HCT116 (cell line): ENCODE measurements around the gene PRSS27. TPM values are rescaled to one million over a fixed set of nuclear protein-coding genes. Genes with fewer than 3 reads are reported as not detected.

ENCODE experiments used
- ATAC-seq: fragments of 200-7000 bp; cut with Tn5 transposase; 2 replicates; pipeline ENCODE4 v1.9.1; 2020; ENCODE audit warnings: mild to moderate bottlenecking, moderate library complexity
- BruUV-seq: library from RNA; stranded (reverse); fragments of 400-500 nt; replicated peaks from 2 replicates; lab custom pipeline; 2021; lab: Mats Ljungman, UMichigan
- CTCF ChIA-PET: fragments of 300-600 bp; sonication (Branson Sonifier 250); formaldehyde crosslinking; loops from one replicate; lab custom pipeline; 2021; ENCODE audit warnings: antibody characterized with exemption; lab: Charles Lee
- POLR2A ChIA-PET: fragments of 300-600, 350-600 bp; sonication (Branson Sonifier 250); formaldehyde crosslinking; loops from one replicate; lab custom pipeline; 2021; ENCODE audit warnings: antibody characterized with exemption; lab: Charles Lee
- RAD21 ChIA-PET, 2 experiments: fragments of 300-600 bp; sonication (Branson Sonifier 250); formaldehyde crosslinking; loops; one replicate each; lab custom pipeline; 2023; ENCODE audit warnings: low total read pairs in 2 of 2; ENCODE audit not compliant: uncharacterized antibody in 2 of 2, unreplicated experiment in 2 of 2, low non-redundant PET in 1 of 2; lab: Charles Lee
- DNase-seq: peaks from one replicate; pipeline ENCODE4 v3.0.0-alpha.2; 2010; ENCODE audit warnings: low read depth, low spot score
- H2AFZ ChIP-seq: fragments of 200-600 bp; shearing (Covaris generic), sonication (generic); 2 replicates; pipeline ENCODE4 v1.6.1; 2017; ENCODE audit warnings: low read depth, mixed run types, mixed read lengths, antibody characterized with exemption, low read length; ENCODE audit not compliant: poor library complexity, severe bottlenecking
- H3K27ac ChIP-seq: 2 replicates; pipeline ENCODE4 v1.5.1; 2012; ENCODE audit warnings: low read depth, low read length
- H3K27me3 ChIP-seq: fragments of 200-600 bp; sonication (generic); 2 replicates; pipeline ENCODE4 v1.6.1; 2016; ENCODE audit warnings: mixed run types, low read length, mixed read lengths; ENCODE audit not compliant: insufficient read depth
- H3K36me3 ChIP-seq, 2 experiments: fragments of 200-500 bp in 1 of 2; fragments of 200-600 bp in 1 of 2; sonication (Bioruptor generic) in 1 of 2; sonication (generic) in 1 of 2; 2 replicates each; pipeline versions ENCODE4 v1.5.1 to v1.6.1; 2014 to 2016; ENCODE audit warnings: low read length in 2 of 2, inconsistent platforms in 1 of 2, mixed read lengths in 1 of 2, mixed run types in 1 of 2; ENCODE audit not compliant: insufficient read depth in 2 of 2, control insufficient read depth in 1 of 2
- H3K4me1 ChIP-seq, 2 experiments: fragments of 200-600 bp in 1 of 2; sonication (generic) in 1 of 2; 2 replicates each; pipeline versions ENCODE4 v1.5.1 to v1.6.1; 2012 to 2017; ENCODE audit warnings: low read length in 2 of 2, inconsistent platforms in 1 of 2, mild to moderate bottlenecking in 1 of 2, mixed read lengths in 1 of 2, mixed run types in 1 of 2, moderate library complexity in 1 of 2; ENCODE audit not compliant: insufficient read depth in 2 of 2, control insufficient read depth in 1 of 2
- H3K4me2 ChIP-seq: fragments of 200-600 bp; sonication (generic); 2 replicates; pipeline ENCODE4 v1.6.1; 2017; ENCODE audit warnings: mixed run types, low read length, mixed read lengths
- H3K4me3 ChIP-seq, 2 experiments: fragments of 200-600 bp in 1 of 2; sonication (generic) in 1 of 2; replicated peaks in 1 of 2; 2 replicates each; pipeline ENCODE4 v1.5.1; 2011 to 2016; ENCODE audit warnings: low read length in 2 of 2, control low read depth in 1 of 2, low read depth in 1 of 2, mild to moderate bottlenecking in 1 of 2, mixed read lengths in 1 of 2, mixed run types in 1 of 2
- H3K79me2 ChIP-seq: fragments of 200-600 bp; sonication (generic); 2 replicates; pipeline ENCODE4 v1.6.1; 2017; ENCODE audit warnings: mild to moderate bottlenecking, mixed run types, low read length, moderate library complexity, mixed read lengths; ENCODE audit not compliant: insufficient read depth
- H3K9ac ChIP-seq: fragments of 200-600 bp; sonication (generic); 2 replicates; pipeline ENCODE4 v1.6.1; 2016; ENCODE audit warnings: low read length, mixed read lengths
- H3K9me2 ChIP-seq: fragments of 200-600 bp; sonication (generic), shearing (Covaris generic); 2 replicates; pipeline ENCODE4 v1.6.1; 2017; ENCODE audit warnings: mixed run types, mild to moderate bottlenecking, moderate library complexity; ENCODE audit not compliant: insufficient read depth
- H3K9me3 ChIP-seq, 2 experiments: fragments of 200-500 bp in 1 of 2; fragments of 200-600 bp in 1 of 2; sonication (Bioruptor generic) in 1 of 2; sonication (generic) in 1 of 2; 2 replicates each; pipeline ENCODE4 v1.6.1; 2014 to 2017; ENCODE audit warnings: low read length in 2 of 2, mixed read lengths in 2 of 2, inconsistent platforms in 1 of 2, low read depth in 1 of 2, mild to moderate bottlenecking in 1 of 2, mixed run types in 1 of 2, moderate library complexity in 1 of 2; ENCODE audit not compliant: control insufficient read depth in 1 of 2, insufficient read depth in 1 of 2
- H4K20me1 ChIP-seq: fragments of 200-600 bp; sonication (generic), shearing (Covaris generic); 2 replicates; pipeline ENCODE4 v1.6.1; 2017; ENCODE audit warnings: mixed run types, mild to moderate bottlenecking, moderate library complexity; ENCODE audit not compliant: insufficient read depth
- CBX3 ChIP-seq: IDR thresholded peaks from 2 replicates; pipeline ENCODE4 v1.6.1; 2012; ENCODE audit warnings: low read depth
- EGR1 ChIP-seq: IDR thresholded peaks from 2 replicates; pipeline ENCODE4 v1.6.1; 2012; ENCODE audit warnings: low read depth
- ELF1 ChIP-seq: IDR thresholded peaks from 2 replicates; pipeline ENCODE4 v1.6.1; 2012; ENCODE audit warnings: low read depth, borderline replicate concordance
- EZH2phosphoT487 ChIP-seq: fragments of 200-600 bp; IDR thresholded peaks from 2 replicates; pipeline ENCODE4 v1.6.1; 2018; ENCODE audit warnings: antibody characterized with exemption, borderline replicate concordance
- JUND ChIP-seq: IDR thresholded peaks from 2 replicates; pipeline ENCODE4 v1.6.1; 2012
- POLR2A ChIP-seq: IDR thresholded peaks from 2 replicates; pipeline ENCODE4 v1.7.0; 2011; ENCODE audit warnings: borderline replicate concordance; ENCODE audit not compliant: insufficient read depth, insufficient read length; ENCODE audit errors: extremely low read depth
- SIN3A ChIP-seq: IDR thresholded peaks from 2 replicates; pipeline ENCODE4 v1.6.1; 2012; ENCODE audit warnings: low read depth
- TCF7L2 ChIP-seq: IDR thresholded peaks from 2 replicates; pipeline ENCODE4 v1.7.0; 2011; ENCODE audit warnings: borderline replicate concordance, inconsistent platforms; ENCODE audit not compliant: insufficient read depth, insufficient read length; ENCODE audit errors: extremely low read depth
- ZNF274 ChIP-seq: fragments of 200-500 bp; sonication (Bioruptor generic); IDR thresholded peaks from 2 replicates; pipeline ENCODE4 v1.6.1; 2014; ENCODE audit warnings: mild to moderate bottlenecking, low read depth, low read length, inconsistent platforms
- intact Hi-C: fragments of 100-400 bp; cut with micrococcal nuclease; formaldehyde crosslinking; loops from 2 replicates; pipeline ENCODE4 v1.10.0; 2022
- total RNA-seq: library from RNA; stranded (reverse); gene quantifications from one replicate; pipeline ENCODE4 v1.2.1, GENCODE V29; 2021; ENCODE audit not compliant: unreplicated experiment
- TF ChIP-seq, protein P1 (sequence below), 3 experiments: fragments of 200-600 bp in 1 of 3; sonication (generic) in 1 of 3; IDR thresholded peaks in 2 of 3; conservative IDR thresholded peaks in 1 of 3; 2 replicates each; pipeline ENCODE4 v1.5.1; 2012 to 2017; ENCODE audit warnings: low read depth in 2 of 3, low read length in 2 of 3, antibody characterized with exemption in 1 of 3, borderline replicate concordance in 1 of 3, control low read depth in 1 of 3, mild to moderate bottlenecking in 1 of 3, mixed read lengths in 1 of 3, mixed run types in 1 of 3, moderate library complexity in 1 of 3; ENCODE audit not compliant: insufficient read depth in 1 of 3
- TF ChIP-seq, protein P2 (sequence below): IDR thresholded peaks from 2 replicates; pipeline ENCODE4 v1.6.1; 2012; ENCODE audit warnings: low read depth
- TF ChIP-seq, protein P3 (sequence below): IDR thresholded peaks from 2 replicates; pipeline ENCODE4 v1.6.1; 2012

PRSS27 gene
- total RNA-seq, 1 experiment from 2014 or later: 3.3 TPM

DNA sequence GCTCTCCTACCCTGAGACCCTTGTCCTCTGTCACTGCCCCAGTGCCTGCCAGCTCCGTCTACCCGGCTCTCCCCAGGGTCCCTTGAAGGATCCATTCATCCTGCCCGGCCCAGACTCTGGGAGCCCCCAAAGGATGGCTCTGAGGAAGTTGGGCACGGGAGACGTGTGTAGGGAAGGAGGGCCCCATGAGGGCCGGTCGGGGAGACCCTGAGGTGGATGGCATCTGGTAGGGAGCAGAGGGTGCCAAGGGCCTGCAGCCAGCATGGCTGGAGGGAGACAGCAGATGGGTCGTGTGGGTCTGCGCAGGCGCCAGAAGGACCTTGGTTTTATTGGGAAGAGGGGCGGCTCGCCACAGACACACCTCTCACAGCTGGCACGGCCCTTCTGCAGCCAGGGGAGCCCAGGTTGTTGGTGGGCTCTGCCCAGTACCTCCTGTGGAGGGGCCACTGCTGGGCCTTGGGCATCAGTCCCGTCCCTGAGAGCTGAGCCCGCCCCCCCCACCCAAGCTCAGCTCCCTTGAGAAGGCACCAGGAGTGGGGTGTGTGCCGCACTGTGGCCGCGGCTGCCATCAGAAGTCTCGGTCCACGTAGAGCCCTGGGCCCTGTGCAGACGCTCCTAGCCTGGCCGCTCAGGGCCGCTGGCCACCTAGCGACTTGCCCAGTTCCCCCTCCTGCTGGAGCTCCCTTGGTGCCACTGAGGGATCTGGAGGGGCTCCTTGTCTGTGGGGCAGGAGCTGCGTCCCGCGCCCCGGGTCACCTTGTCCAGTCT, 21.7 kb downstream of the PRSS27 start (continued):
- TF ChIP-seq, protein P1, sequence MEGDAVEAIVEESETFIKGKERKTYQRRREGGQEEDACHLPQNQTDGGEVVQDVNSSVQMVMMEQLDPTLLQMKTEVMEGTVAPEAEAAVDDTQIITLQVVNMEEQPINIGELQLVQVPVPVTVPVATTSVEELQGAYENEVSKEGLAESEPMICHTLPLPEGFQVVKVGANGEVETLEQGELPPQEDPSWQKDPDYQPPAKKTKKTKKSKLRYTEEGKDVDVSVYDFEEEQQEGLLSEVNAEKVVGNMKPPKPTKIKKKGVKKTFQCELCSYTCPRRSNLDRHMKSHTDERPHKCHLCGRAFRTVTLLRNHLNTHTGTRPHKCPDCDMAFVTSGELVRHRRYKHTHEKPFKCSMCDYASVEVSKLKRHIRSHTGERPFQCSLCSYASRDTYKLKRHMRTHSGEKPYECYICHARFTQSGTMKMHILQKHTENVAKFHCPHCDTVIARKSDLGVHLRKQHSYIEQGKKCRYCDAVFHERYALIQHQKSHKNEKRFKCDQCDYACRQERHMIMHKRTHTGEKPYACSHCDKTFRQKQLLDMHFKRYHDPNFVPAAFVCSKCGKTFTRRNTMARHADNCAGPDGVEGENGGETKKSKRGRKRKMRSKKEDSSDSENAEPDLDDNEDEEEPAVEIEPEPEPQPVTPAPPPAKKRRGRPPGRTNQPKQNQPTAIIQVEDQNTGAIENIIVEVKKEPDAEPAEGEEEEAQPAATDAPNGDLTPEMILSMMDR (IDR thresholded peaks at IDR 0.05 in 2 of 3, conservative IDR thresholded peaks at IDR 0.05 in 1 of 3; ENCODE audit: borderline replicate concordance in 1 of 3, insufficient read depth in 1 of 3, low read depth in 2 of 3, low read length in 2 of 3): no peak
- TF ChIP-seq EGR1 (no peak), ELF1 (no peak), POLR2A (no peak), CBX3 (no peak), EZH2phosphoT487 (no peak), ZNF274 (no peak), TCF7L2 (no peak)

DNA sequence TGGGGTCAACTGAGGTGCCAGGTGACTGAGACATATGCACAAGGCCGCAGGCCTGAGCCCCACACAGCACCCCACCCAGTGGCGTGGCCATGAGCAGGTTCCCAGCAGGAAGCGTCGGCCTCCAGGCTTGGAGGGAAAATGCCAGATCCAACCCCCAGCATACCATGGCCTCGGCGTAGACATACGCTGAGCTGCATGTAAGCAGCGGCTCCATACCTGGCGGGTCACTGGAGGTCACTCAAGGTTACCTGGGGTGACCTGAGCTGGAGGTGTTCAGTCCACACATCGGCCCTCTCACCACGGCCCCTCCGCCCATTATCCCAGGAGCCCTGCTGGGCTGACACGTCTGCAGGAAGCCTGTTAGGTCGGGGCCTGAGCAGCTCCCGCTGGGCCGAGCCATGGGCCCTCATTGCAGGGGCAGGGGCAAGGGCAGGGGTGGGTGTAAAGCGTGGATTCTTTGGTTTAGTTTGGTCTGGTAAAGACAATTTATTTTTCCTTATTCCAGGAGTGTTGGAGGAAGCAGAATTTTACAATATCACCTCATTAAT, 22.5 kb downstream of the PRSS27 start:
- no peaks in the 10 kb centered on the region for H3K9me3 ChIP-seq

More for the DNA sequence above, 22.5 kb downstream of the PRSS27 start:
- ChIA-PET CTCF (no interaction called here), RAD21 (interaction anchor here in 1 of 2 experiments (0.5 kb wide), 1 partner anchor 705 kb away, joined by 8 read pairs; no protein-coding TSS in a partner anchor), POLR2A (no interaction called here)
- no peaks in the 10 kb centered on the region for H3K9me2 ChIP-seq
- ATAC-seq (no peak), DNase-seq (no peak)
- peaks cover 16% of the 10 kb centered on the region for H3K79me2 ChIP-seq
- H3K27ac ChIP-seq: no peak overlapping the region
- no peak overlapping the region for H2AFZ ChIP-seq
- no peaks in the 10 kb centered on the region for H3K27me3 ChIP-seq
- no peaks in the 10 kb centered on the region for H4K20me1 ChIP-seq
- no peak overlapping the region for H3K4me2 ChIP-seq
- intact Hi-C loops: no loop called here
- TF ChIP-seq TCF7L2: no peak
- TF ChIP-seq, protein P2, sequence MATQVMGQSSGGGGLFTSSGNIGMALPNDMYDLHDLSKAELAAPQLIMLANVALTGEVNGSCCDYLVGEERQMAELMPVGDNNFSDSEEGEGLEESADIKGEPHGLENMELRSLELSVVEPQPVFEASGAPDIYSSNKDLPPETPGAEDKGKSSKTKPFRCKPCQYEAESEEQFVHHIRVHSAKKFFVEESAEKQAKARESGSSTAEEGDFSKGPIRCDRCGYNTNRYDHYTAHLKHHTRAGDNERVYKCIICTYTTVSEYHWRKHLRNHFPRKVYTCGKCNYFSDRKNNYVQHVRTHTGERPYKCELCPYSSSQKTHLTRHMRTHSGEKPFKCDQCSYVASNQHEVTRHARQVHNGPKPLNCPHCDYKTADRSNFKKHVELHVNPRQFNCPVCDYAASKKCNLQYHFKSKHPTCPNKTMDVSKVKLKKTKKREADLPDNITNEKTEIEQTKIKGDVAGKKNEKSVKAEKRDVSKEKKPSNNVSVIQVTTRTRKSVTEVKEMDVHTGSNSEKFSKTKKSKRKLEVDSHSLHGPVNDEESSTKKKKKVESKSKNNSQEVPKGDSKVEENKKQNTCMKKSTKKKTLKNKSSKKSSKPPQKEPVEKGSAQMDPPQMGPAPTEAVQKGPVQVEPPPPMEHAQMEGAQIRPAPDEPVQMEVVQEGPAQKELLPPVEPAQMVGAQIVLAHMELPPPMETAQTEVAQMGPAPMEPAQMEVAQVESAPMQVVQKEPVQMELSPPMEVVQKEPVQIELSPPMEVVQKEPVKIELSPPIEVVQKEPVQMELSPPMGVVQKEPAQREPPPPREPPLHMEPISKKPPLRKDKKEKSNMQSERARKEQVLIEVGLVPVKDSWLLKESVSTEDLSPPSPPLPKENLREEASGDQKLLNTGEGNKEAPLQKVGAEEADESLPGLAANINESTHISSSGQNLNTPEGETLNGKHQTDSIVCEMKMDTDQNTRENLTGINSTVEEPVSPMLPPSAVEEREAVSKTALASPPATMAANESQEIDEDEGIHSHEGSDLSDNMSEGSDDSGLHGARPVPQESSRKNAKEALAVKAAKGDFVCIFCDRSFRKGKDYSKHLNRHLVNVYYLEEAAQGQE: no peak
- TF ChIP-seq JUND: no peak
- no peak for TF ChIP-seq POLR2A
- TF ChIP-seq, protein P3, sequence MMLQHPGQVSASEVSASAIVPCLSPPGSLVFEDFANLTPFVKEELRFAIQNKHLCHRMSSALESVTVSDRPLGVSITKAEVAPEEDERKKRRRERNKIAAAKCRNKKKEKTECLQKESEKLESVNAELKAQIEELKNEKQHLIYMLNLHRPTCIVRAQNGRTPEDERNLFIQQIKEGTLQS: no peak
- TF ChIP-seq SIN3A: no peak
- TF ChIP-seq EGR1: no peak
- TF ChIP-seq ELF1: no peak
- H3K9ac ChIP-seq: no peak overlapping the region
- H3K36me3 ChIP-seq: peaks cover 4 to 9% of the 10 kb centered on the region in 2 experiments; a peak in 3 of 4 replicates
- H3K4me1 ChIP-seq: peaks cover 0 to 3% of the 10 kb centered on the region in 2 experiments; a peak in 2 of 4 replicates
- BruUV-seq: no TSS peak
- no peak overlapping the region for H3K4me3 ChIP-seq
